Esophagus squamous epithelium (tissue), 4 donors: ENCODE results near the gene ARL5B.

Source experiments
- CTCF ChIP-seq, 6 experiments: fragments of 450-650 bp in 4 of 6; fragments of 200-600 bp in 2 of 6; sonication (generic) in 2 of 6; IDR thresholded peaks; one replicate each; pipeline ENCODE4 v1.5.1; 2016 to 2019; ENCODE audit warnings: antibody characterized with exemption in 6 of 6, mild to moderate bottlenecking in 4 of 6, moderate library complexity in 4 of 6
- POLR2A ChIP-seq, 4 donors: fragments of 450-650 bp; IDR thresholded peaks; one replicate each; pipeline ENCODE4 v1.6.1; 2017; ENCODE audit warnings: antibody characterized with exemption in 4 of 4, mild to moderate bottlenecking in 4 of 4, moderate library complexity in 3 of 4

DNA sequence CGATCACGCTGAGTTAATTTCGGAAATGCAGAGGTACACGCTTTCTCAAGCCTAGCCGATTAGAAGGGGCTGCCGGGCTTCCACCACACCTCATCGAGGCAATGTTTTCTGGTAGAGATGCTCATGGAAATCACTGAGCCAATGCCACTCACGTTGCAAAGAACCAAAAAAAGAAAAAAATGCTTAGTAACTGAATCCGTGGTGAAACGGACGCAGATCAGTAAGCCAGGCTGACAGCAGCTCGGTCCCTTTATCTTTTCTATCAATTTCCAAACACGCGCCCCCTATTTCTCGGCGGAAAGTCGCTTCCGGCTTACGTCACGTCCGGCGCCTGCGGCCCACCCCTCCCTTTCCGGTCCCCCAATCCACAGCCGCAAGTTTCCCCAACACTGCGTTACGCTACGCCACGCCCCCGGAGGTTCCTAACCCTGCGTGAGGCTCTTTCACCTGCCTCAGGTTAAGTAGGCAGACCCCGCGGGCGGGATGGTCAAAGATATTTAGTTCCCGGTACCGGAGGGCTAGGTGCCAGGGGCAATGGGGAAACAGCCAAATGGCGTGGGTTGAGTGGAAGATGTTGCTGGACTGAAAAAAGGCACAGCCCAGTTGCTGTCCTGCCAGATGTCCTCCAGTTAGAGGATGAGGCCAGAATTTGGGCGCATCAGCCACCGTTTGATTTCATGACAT, 7.8 kb upstream of the ARL5B start, which contains the start of gene NSUN6:
- TF ChIP-seq POLR2A (IDR thresholded peaks at IDR 0.05) (peak in 2 of 4 donors; percentile 47 to 78), CTCF (IDR thresholded peaks at IDR 0.05) (peak in 3 of 6 experiments; percentile 10 to 25 (median 23))
